Muscle of back (tissue), 11 donors: ENCODE measurements around the gene SURF4. TPM values are rescaled to one million over a fixed set of nuclear protein-coding genes. Genes with fewer than 3 reads are reported as not detected.
A peak's percentile ranks its signal among the peaks of the same experiment; 100 is the strongest.
"Not testable (repeated sequence)": the region's sequence is repeated elsewhere in the genome, so short reads cannot be mapped to it uniquely, and the experiment has no call there.

Experiments
- DNase-seq, 3 donors: peaks; one replicate each; pipeline versions ENCODE4 v3.0.0 to v3.0.0-alpha.2; 2013
- polyA plus RNA-seq, 10 donors: library from polyadenylated mRNA; unstranded; fragments of 120-200 nt; gene quantifications; one replicate each; pipeline ENCODE4 v1.2.1, GENCODE V29; 2013; ENCODE audit not compliant: insufficient read length in 10 of 10

The SURF4 gene
- polyA plus RNA-seq, 10 donors: 93.7 to 145 (median 104) TPM

GRCh38 chr9:133401588-133401987 is 25.7 kb upstream of the SURF4 start:
- no peak for DNase-seq

GRCh38 chr9:133400292-133400691 is 24.4 kb upstream of the SURF4 start:
- no peak for DNase-seq

DNA sequence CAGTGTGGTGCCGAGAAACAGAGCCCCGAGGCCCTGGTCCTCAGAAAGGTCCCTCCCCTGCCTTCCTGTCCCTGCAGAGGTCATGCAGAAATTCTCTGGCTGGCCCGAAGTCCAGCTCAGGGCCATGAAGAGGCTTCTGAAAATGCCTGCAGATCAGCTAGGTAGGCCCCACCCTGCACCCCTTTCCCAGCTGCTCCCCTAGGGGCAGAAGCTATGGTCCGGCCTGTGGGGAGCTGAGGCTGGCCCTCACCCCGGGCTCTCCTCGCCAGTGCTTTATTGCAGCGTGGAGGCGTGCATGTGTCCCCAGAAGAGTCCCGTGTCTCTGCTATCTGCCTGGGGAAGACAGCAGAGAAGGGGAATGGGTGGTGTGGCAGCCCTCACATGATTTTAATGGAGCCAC is 22.0 kb upstream of the SURF4 start:
- no peak for DNase-seq

DNA sequence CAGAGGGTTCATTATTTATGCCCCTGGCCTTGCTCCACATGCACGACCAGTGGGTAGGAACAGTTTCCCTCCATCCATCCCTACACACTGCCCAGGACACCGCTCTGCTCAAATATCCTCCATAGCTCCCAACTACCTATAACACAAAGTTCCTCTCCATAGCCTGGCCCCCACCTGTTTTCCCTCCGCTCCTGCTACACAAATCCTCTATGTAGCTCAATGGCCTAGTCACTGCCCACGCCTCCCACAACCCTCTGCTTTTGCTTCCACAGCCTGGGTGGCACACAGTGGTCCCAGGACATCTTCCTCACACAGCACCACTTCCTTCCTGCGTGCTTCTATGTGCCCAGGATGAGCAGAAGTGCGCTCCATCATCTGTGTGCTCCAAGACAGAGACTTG is 21.5 kb upstream of the SURF4 start:
- no peak for DNase-seq

- no peak for DNase-seq
These were observed 21.1 kb upstream of the SURF4 start for GRCh38 chr9:133396952-133397351.

GRCh38 chr9:133394687-133395271 is 18.9 kb upstream of the SURF4 start:
- no peak for DNase-seq

- DNase-seq: no peak
These were observed 17.5 kb upstream of the SURF4 start for GRCh38 chr9:133393399-133393798.

GRCh38 chr9:133392308-133392707 is 16.4 kb upstream of the SURF4 start:
- DNase-seq: not testable (repeated sequence)

DNA sequence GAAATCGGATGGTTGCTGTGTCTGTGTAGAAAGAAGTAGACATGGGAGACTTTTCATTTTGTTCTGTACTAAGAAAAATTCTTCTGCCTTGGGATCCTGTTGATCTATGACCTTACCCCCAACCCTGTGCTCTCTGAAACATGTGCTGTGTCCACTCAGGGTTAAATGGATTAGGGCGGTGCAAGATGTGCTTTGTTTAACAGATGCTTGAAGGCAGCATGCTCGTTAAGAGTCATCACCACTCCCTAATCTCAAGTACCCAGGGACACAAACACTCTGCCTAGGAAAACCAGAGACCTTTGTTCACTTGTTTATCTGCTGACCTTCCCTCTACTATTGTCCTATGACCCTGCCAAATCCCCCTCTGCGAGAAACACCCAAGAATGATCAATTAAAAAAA is 15.6 kb upstream of the SURF4 start:
- DNase-seq: not testable (repeated sequence)

DNA sequence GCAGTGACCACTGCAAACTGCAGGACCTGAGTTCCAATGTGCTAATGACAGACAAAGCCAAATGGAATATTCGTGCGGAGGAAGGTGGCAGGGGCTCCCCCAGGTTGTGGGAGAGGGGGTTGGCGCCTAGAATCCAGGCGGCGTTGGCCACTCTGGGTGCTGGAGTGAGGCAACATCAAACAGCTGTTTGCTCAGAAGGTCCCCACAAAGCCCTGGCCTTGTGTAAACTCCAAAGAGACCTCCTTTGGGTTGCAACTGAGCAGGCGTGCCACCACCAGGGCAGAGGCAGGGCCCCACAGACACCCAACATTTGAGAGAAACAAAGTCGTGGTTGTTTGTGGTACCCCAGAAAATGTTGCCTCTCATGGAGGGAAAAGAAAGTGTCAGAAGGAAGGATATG is 14.9 kb upstream of the SURF4 start:
- no peak for DNase-seq

DNA sequence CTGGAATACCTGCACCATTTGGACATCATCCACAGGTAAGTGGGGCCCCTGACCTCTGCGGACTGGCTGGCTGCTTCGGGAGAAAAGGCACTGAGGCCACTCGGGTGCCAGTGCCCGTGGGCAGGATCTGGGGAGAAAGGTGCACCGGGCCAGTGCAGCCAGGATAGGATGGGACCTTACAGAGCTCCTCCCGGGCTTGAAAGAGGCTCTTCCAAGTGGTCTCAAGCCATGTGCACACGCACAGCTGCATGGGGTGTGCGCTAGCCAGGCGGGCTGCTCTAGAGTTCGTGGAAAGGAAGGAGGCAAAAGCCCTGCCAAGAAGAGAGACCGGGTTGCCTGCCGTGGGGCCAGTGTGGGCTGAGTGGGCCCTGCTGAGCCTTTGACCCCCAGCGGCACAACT is 13.7 kb upstream of the SURF4 start:
- DNase-seq: no peak

- no peak for DNase-seq
These were observed 13.2 kb upstream of the SURF4 start for GRCh38 chr9:133389025-133389557.

- DNase-seq: no peak
These were observed 11.8 kb upstream of the SURF4 start for GRCh38 chr9:133387680-133388079.

DNA sequence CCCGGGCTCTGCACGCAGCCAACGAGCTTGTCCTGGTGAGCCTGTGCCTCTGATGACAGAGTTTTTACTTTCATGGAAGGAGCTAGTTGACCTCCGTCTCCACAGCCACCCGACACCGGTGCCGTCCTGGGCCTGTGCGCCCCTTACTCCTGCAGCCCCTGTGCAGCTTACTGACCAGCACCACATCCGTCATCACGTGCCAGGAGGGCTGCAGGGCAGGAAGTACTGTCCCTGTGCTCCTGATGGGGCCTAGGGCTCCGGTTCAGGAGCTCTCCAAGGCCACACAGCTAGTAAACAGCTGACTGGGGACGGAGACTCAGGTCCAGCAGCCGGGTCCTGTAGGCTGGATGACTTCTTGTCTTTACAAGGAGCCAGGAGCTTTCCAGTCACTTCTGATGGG is 10.5 kb upstream of the SURF4 start:
- no peak for DNase-seq

- DNase-seq: no peak
These were observed 9.6 kb upstream of the SURF4 start for GRCh38 chr9:133385452-133385851.

DNA sequence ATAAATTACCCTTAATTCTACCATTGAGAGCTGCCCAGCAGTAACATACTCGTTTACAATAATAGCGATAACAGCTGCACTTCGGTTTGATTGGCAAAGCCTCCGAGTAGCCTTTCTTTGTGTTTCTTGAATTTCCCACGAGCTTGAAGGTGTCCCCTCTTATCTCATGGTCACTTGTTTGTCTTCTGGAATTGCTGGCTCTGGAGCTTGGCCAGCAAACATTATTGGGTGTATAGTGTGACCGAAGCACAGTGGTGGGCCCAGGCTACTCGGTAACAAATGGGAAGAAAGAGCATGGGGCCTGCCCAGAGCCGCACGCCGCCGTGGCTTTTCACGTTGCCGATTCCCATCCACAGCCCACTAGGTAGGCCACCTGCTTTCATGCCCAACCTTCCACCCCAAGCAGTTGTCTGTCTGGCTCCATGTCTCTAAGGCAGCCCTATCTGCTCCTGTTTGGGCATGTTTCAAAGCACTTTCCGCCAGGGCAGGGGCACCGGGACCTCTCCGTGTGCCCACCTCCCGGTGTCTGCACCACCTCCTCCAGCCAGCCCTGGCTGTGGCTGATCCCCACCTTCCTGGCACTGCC is 9.0 kb upstream of the SURF4 start:
- DNase-seq: no peak

DNA sequence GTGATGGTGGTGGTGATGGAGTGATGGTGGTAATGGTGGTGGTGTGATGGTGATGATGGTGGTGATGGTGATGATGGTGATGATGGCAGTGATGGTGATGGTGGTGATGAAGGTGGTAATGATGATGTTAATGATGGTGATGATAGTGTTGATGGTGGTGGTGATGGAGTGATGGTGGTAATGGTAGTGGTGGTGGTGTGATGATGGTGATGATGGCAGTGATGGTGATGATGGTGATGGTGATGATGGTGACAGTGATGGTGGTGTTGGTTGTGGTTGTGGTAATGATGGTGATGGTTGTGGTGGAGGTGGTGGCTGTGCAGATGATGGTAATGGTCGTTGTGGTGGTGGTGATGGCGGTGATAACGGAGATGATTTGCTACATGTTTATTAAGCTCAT is 7.6 kb upstream of the SURF4 start:
- DNase-seq: no peak

- no peak for DNase-seq
These were observed 6.8 kb upstream of the SURF4 start for GRCh38 chr9:133382507-133383141.

DNA sequence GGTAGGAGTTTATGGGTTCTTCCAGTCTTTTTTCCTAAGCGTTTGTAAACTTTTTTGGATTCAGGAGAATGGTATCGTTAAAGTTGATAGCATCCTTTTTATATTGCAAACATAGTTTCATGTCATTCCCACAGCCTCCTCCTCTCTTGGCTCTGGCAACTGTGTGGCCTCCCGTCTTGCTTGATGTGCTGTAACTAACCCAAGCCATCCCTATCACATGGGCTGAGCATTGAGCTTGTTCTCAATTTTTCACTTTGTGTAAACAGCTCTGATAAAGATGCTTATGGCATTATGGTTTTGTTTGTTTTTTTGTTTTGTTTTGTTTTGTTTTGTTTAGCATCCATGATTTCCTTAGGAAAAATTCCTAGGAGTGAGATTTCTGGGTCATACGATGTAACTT is 4.9 kb upstream of the SURF4 start:
- DNase-seq: no peak

GRCh38 chr9:133379153-133380086 is 3.6 kb upstream of the SURF4 start:
- no peak for DNase-seq

- no peak for DNase-seq
These were observed 2.6 kb upstream of the SURF4 start for GRCh38 chr9:133378408-133378962.

DNA sequence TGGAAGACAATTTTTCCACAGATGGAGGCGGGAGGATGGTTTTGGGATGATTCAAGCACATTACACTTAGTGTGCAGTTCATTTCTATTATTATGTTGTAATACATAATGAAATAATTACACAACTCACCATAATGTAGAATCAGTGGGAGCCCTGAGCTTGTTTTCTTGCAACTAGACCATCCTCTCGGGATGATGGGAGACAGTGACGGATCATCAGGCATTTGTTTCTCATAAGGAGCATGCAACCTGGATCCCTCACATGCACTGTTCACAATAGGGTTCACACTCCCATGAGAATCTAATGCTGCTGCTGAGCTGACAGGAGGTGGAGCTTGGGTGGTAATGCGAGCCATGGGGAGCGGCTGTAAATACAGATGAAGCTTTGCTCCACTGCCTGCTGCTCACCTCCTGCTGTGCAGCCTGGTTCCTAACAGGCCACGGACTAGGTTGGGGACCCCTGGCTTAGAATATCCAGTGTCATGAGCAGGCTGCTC is 1.9 kb upstream of the SURF4 start:
- DNase-seq: peak in 2 of 3 donors; percentile 31 to 37
